ENCODE data around the gene CHD9NB. TPM values are rescaled to one million over a fixed set of nuclear protein-coding genes. Genes with fewer than 3 reads are reported as not detected.
A peak's percentile ranks its signal among the peaks of the same experiment; 100 is the strongest.

Gene CHD9NB
- total RNA-seq, 1 experiment from 2014 or later = 2.9 TPM

DNA sequence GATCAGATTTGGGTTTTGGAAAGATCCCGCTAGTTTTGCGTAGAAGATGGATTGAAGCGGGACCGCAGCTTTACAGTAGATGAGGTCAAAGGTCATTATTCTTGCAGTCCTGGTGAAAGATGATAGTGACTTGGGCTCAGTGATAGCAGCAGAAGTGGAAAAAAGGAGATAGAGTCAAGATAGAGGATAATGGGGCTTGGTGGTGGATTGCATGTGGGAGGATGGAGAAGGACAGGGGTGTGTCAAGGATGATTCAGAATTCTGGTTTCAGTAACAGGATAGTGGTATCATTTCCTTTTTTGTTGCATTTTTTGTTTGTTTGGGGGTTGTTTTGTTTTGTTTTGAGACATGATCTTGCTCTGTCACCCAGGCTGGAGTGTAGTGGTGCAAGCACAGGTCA is 28.7 kb downstream of the CHD9NB start:
- TF ChIP-seq, protein P1, sequence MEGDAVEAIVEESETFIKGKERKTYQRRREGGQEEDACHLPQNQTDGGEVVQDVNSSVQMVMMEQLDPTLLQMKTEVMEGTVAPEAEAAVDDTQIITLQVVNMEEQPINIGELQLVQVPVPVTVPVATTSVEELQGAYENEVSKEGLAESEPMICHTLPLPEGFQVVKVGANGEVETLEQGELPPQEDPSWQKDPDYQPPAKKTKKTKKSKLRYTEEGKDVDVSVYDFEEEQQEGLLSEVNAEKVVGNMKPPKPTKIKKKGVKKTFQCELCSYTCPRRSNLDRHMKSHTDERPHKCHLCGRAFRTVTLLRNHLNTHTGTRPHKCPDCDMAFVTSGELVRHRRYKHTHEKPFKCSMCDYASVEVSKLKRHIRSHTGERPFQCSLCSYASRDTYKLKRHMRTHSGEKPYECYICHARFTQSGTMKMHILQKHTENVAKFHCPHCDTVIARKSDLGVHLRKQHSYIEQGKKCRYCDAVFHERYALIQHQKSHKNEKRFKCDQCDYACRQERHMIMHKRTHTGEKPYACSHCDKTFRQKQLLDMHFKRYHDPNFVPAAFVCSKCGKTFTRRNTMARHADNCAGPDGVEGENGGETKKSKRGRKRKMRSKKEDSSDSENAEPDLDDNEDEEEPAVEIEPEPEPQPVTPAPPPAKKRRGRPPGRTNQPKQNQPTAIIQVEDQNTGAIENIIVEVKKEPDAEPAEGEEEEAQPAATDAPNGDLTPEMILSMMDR (IDR thresholded peaks at IDR 0.05; ENCODE audit: unreplicated experiment) = no peak
- Mint-ChIP-seq H3K27me3 (ENCODE audit: insufficient read depth, unreplicated experiment) (no peaks in the 10 kb centered on the region), H3K36me3 (ENCODE audit: insufficient read depth, unreplicated experiment) (peaks cover 5% of the 10 kb centered on the region), H3K27ac (ENCODE audit: low read depth, unreplicated experiment) (no peak overlapping the region), H3K4me3 (ENCODE audit: unreplicated experiment) (no peak overlapping the region), H3K9me3 (ENCODE audit: unreplicated experiment) (no peaks in the 10 kb centered on the region), H3K4me1 (ENCODE audit: insufficient read depth, unreplicated experiment) (peaks cover 7% of the 10 kb centered on the region)
- CTCF ChIA-PET = interaction anchor here (0.7 to 4.2 kb wide), 7 partner anchors 13 to 959 kb away, joined by 3 to 29 read pairs (median 5); no protein-coding TSS in a partner anchor
- POLR2A ChIA-PET = interaction anchor here (0.7 kb wide), 1 partner anchor 1253 kb away, joined by 3 read pairs; no protein-coding TSS in a partner anchor
- no TSS peak for BruUV-seq (replicated peaks)
- no peak for DNase-seq (ENCODE audit: unreplicated experiment)
- intact Hi-C loops (cut with micrococcal nuclease) = loop anchor here (10.0 kb wide), 1 partner anchor 149 kb away; no protein-coding TSS in a partner anchor

DNA sequence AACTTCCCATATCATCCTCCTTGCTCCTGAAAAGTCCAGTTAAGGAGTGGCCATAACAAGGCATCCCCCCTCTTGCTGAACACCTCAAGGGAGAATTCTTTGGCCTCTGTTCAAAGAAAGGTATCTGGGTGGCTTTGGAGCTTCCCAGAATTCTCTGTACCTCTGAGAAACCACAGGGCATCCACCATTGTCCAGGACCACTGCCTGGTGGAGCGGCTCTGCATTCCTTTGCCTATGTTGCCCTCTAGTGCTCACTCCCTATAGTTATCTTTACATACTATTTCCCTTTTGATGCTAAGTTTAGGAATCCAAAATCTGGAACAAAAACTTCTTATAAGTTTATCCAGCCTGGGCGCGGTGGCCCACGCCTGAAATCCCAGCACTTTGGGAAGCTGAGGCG is 30.3 kb downstream of the CHD9NB start:
- H3K27me3 Mint-ChIP-seq (ENCODE audit: insufficient read depth, unreplicated experiment) = no peaks in the 10 kb centered on the region
- no peaks in the 10 kb centered on the region for H3K9me3 Mint-ChIP-seq (ENCODE audit: unreplicated experiment)
- DNase-seq (ENCODE audit: unreplicated experiment) = peak; percentile 65
- no peak overlapping the region for H3K4me3 Mint-ChIP-seq (ENCODE audit: unreplicated experiment)
- H3K4me1 Mint-ChIP-seq (ENCODE audit: insufficient read depth, unreplicated experiment) = peaks cover 7% of the 10 kb centered on the region
- ChIA-PET CTCF (interaction anchor here (0.6 to 4.4 kb wide), 50 partner anchors 8 to 1200 kb away, joined by 3 to 54 read pairs (median 3); partner anchors contain the start of gene CHD9NB), POLR2A (interaction anchor here (0.6 to 2.1 kb wide), 2 partner anchors 23 to 46 kb away, joined by 3 to 5 read pairs; no protein-coding TSS in a partner anchor)
- TF ChIP-seq, protein P1 (IDR thresholded peaks at IDR 0.05; ENCODE audit: unreplicated experiment) = peak; percentile 74
- H3K36me3 Mint-ChIP-seq (ENCODE audit: insufficient read depth, unreplicated experiment) = peaks cover 5% of the 10 kb centered on the region
- H3K27ac Mint-ChIP-seq (ENCODE audit: low read depth, unreplicated experiment) = no peak overlapping the region
- no TSS peak for BruUV-seq (replicated peaks)
- intact Hi-C loops (cut with micrococcal nuclease) = loop anchor here (1.0 to 10.0 kb wide), 7 partner anchors 30 to 1204 kb away; partner anchors contain the start of gene CHD9NB

- no TSS peak for BruUV-seq (replicated peaks)
- TF ChIP-seq, protein P1 (IDR thresholded peaks at IDR 0.05; ENCODE audit: unreplicated experiment) = no peak
- Mint-ChIP-seq H3K4me1 (ENCODE audit: insufficient read depth, unreplicated experiment) (peaks cover 2% of the 10 kb centered on the region), H3K4me3 (ENCODE audit: unreplicated experiment) (no peak overlapping the region), H3K27ac (ENCODE audit: low read depth, unreplicated experiment) (no peak overlapping the region), H3K27me3 (ENCODE audit: insufficient read depth, unreplicated experiment) (peaks cover 11% of the 10 kb centered on the region), H3K36me3 (ENCODE audit: insufficient read depth, unreplicated experiment) (peaks cover 3% of the 10 kb centered on the region), H3K9me3 (ENCODE audit: unreplicated experiment) (peaks cover 6% of the 10 kb centered on the region)
- intact Hi-C loops (cut with micrococcal nuclease) = no loop called here
- no peak for DNase-seq (ENCODE audit: unreplicated experiment)
- ChIA-PET CTCF (interaction anchor here (0.9 to 1.0 kb wide), 2 partner anchors 827 to 828 kb away, joined by 3 read pairs; no protein-coding TSS in a partner anchor), POLR2A (no interaction called here)
These were observed 33.8 kb downstream of the CHD9NB start for GRCh38 chr16:53018834-53019416.

GRCh38 chr16:53014287-53014686 is 38.4 kb downstream of the CHD9NB start:
- POLR2A ChIA-PET = interaction anchor here (0.7 kb wide), 1 partner anchor 463 kb away, joined by 4 read pairs; no protein-coding TSS in a partner anchor
- no peaks in the 10 kb centered on the region for H3K4me1 Mint-ChIP-seq (ENCODE audit: insufficient read depth, unreplicated experiment)
- TF ChIP-seq, protein P1 (IDR thresholded peaks at IDR 0.05; ENCODE audit: unreplicated experiment) = no peak
- H3K27ac Mint-ChIP-seq (ENCODE audit: low read depth, unreplicated experiment) = no peak overlapping the region
- H3K4me3 Mint-ChIP-seq (ENCODE audit: unreplicated experiment) = no peak overlapping the region
- peaks cover 18% of the 10 kb centered on the region for H3K27me3 Mint-ChIP-seq (ENCODE audit: insufficient read depth, unreplicated experiment)
- CTCF ChIA-PET = interaction anchor here (0.7 to 1.9 kb wide), 4 partner anchors 8 to 945 kb away, joined by 3 to 7 read pairs (median 4); no protein-coding TSS in a partner anchor
- peaks cover 6% of the 10 kb centered on the region for H3K9me3 Mint-ChIP-seq (ENCODE audit: unreplicated experiment)
- no peaks in the 10 kb centered on the region for H3K36me3 Mint-ChIP-seq (ENCODE audit: insufficient read depth, unreplicated experiment)
- intact Hi-C loops (cut with micrococcal nuclease) = no loop called here
- no peak for DNase-seq (ENCODE audit: unreplicated experiment)
- BruUV-seq (replicated peaks) = no TSS peak
